HEK293 (cell line): Measurements from ENCODE around the gene NECAB2.

ENCODE experiments used
- HOXA7 ChIP-seq: sonication (generic); formaldehyde crosslinking; IDR thresholded peaks from 2 replicates; pipeline ENCODE4 v1.8.1; 2022; ENCODE audit warnings: missing genetic modification reagents, borderline replicate concordance
- ZFP3 ChIP-seq: fragments of 450-650 bp; formaldehyde crosslinking; IDR thresholded peaks from 2 replicates; pipeline ENCODE4 v1.5.1; 2016; ENCODE audit warnings: low read depth, missing biosample characterization, missing genetic modification characterization
- ZNF112 ChIP-seq: fragments of 450-650 bp; formaldehyde crosslinking; IDR thresholded peaks from 2 replicates; pipeline ENCODE4 v1.5.0; 2017; ENCODE audit warnings: missing biosample characterization, missing genetic modification characterization
- ZNF169 ChIP-seq: fragments of 450-650 bp; formaldehyde crosslinking; IDR thresholded peaks from 2 replicates; pipeline ENCODE4 v1.5.1; 2016; ENCODE audit warnings: missing biosample characterization, missing genetic modification characterization
- ZNF184 ChIP-seq: fragments of 450-650 bp; IDR thresholded peaks from 2 replicates; pipeline ENCODE4 v1.5.1; 2018; ENCODE audit warnings: missing biosample characterization, mild to moderate bottlenecking, missing genetic modification characterization
- TF ChIP-seq, protein P1 (sequence below): fragments of 450-650 bp; formaldehyde crosslinking; IDR thresholded peaks from 2 replicates; pipeline ENCODE4 v1.5.1; 2016; ENCODE audit warnings: missing biosample characterization, missing genetic modification characterization
- TF ChIP-seq, protein P2 (sequence below): fragments of 450-650 bp; formaldehyde crosslinking; IDR thresholded peaks from 2 replicates; pipeline ENCODE4 v1.5.1; 2017; ENCODE audit warnings: missing biosample characterization, missing genetic modification characterization
- TF ChIP-seq, protein P3 (sequence below): fragments of 450-650 bp; formaldehyde crosslinking; IDR thresholded peaks from 2 replicates; pipeline ENCODE4 v1.5.1; 2016; ENCODE audit warnings: missing biosample characterization, missing genetic modification characterization
- TF ChIP-seq, protein P4 (sequence below): fragments of 450-650 bp; formaldehyde crosslinking; IDR thresholded peaks from 2 replicates; pipeline ENCODE4 v1.5.1; 2016; ENCODE audit warnings: missing biosample characterization, missing genetic modification characterization
- TF ChIP-seq, protein P5 (sequence below): fragments of 450-650 bp; formaldehyde crosslinking; IDR thresholded peaks from 2 replicates; pipeline ENCODE4 v1.5.1; 2016; ENCODE audit warnings: missing biosample characterization, missing genetic modification characterization

DNA sequence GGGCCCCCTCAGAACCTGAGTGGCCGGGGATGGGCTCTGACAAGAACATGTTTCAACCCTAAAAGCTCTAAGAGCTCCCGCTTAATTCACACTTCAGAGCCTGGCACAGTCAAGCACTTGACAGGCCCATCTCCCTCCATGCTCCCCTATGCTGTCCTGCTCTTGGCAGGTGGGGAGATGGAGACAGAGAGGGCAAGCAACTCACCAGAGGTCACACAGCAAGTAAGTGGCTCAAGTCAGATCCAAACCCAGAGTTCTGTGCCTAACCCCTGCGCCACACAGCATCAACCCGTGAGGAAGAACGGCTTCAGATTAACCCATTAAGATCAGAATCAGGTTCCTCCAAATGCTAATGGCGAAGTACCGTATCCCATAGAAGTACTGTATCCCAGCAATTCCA lies 36.4 kb downstream of the NECAB2 start:
- no peak for TF ChIP-seq ZNF169 (tag by site-specific recombination)
- TF ChIP-seq, protein P1, sequence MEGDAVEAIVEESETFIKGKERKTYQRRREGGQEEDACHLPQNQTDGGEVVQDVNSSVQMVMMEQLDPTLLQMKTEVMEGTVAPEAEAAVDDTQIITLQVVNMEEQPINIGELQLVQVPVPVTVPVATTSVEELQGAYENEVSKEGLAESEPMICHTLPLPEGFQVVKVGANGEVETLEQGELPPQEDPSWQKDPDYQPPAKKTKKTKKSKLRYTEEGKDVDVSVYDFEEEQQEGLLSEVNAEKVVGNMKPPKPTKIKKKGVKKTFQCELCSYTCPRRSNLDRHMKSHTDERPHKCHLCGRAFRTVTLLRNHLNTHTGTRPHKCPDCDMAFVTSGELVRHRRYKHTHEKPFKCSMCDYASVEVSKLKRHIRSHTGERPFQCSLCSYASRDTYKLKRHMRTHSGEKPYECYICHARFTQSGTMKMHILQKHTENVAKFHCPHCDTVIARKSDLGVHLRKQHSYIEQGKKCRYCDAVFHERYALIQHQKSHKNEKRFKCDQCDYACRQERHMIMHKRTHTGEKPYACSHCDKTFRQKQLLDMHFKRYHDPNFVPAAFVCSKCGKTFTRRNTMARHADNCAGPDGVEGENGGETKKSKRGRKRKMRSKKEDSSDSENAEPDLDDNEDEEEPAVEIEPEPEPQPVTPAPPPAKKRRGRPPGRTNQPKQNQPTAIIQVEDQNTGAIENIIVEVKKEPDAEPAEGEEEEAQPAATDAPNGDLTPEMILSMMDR (tag by site-specific recombination): no peak
- TF ChIP-seq, protein P2, sequence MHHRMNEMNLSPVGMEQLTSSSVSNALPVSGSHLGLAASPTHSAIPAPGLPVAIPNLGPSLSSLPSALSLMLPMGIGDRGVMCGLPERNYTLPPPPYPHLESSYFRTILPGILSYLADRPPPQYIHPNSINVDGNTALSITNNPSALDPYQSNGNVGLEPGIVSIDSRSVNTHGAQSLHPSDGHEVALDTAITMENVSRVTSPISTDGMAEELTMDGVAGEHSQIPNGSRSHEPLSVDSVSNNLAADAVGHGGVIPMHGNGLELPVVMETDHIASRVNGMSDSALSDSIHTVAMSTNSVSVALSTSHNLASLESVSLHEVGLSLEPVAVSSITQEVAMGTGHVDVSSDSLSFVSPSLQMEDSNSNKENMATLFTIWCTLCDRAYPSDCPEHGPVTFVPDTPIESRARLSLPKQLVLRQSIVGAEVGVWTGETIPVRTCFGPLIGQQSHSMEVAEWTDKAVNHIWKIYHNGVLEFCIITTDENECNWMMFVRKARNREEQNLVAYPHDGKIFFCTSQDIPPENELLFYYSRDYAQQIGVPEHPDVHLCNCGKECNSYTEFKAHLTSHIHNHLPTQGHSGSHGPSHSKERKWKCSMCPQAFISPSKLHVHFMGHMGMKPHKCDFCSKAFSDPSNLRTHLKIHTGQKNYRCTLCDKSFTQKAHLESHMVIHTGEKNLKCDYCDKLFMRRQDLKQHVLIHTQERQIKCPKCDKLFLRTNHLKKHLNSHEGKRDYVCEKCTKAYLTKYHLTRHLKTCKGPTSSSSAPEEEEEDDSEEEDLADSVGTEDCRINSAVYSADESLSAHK (tag by site-specific recombination): no peak
- TF ChIP-seq, protein P3, sequence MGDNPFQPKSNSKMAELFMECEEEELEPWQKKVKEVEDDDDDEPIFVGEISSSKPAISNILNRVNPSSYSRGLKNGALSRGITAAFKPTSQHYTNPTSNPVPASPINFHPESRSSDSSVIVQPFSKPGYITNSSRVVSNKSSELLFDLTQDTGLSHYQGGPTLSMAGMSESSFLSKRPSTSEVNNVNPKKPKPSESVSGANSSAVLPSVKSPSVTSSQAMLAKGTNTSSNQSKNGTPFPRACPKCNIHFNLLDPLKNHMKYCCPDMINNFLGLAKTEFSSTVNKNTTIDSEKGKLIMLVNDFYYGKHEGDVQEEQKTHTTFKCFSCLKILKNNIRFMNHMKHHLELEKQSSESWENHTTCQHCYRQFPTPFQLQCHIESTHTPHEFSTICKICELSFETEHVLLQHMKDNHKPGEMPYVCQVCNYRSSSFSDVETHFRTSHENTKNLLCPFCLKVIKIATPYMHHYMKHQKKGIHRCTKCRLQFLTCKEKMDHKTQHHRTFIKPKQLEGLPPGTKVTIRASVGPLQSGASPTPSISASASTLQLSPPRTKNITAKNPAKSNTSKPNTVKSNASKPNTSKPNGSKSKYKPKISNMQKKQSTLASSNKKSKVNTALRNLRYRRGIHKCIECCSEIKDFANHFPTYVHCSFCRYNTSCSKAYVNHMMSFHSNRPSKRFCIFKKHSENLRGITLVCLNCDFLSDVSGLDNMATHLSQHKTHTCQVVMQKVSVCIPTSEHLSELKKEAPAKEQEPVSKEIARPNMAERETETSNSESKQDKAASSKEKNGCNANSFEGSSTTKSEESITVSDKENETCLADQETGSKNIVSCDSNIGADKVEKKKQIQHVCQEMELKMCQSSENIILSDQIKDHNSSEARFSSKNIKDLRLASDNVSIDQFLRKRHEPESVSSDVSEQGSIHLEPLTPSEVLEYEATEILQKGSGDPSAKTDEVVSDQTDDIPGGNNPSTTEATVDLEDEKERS (tag by site-specific recombination): no peak
- no peak for TF ChIP-seq ZNF112 (tag by site-specific recombination)
- TF ChIP-seq, protein P4, sequence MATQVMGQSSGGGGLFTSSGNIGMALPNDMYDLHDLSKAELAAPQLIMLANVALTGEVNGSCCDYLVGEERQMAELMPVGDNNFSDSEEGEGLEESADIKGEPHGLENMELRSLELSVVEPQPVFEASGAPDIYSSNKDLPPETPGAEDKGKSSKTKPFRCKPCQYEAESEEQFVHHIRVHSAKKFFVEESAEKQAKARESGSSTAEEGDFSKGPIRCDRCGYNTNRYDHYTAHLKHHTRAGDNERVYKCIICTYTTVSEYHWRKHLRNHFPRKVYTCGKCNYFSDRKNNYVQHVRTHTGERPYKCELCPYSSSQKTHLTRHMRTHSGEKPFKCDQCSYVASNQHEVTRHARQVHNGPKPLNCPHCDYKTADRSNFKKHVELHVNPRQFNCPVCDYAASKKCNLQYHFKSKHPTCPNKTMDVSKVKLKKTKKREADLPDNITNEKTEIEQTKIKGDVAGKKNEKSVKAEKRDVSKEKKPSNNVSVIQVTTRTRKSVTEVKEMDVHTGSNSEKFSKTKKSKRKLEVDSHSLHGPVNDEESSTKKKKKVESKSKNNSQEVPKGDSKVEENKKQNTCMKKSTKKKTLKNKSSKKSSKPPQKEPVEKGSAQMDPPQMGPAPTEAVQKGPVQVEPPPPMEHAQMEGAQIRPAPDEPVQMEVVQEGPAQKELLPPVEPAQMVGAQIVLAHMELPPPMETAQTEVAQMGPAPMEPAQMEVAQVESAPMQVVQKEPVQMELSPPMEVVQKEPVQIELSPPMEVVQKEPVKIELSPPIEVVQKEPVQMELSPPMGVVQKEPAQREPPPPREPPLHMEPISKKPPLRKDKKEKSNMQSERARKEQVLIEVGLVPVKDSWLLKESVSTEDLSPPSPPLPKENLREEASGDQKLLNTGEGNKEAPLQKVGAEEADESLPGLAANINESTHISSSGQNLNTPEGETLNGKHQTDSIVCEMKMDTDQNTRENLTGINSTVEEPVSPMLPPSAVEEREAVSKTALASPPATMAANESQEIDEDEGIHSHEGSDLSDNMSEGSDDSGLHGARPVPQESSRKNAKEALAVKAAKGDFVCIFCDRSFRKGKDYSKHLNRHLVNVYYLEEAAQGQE: no peak
- TF ChIP-seq, protein P5, sequence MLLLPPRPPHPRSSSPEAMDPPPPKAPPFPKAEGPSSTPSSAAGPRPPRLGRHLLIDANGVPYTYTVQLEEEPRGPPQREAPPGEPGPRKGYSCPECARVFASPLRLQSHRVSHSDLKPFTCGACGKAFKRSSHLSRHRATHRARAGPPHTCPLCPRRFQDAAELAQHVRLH (tag by site-specific recombination): no peak
- TF ChIP-seq HOXA7 (CRISPR knock-in tag): no peak
- no peak for TF ChIP-seq ZFP3
- no peak for TF ChIP-seq ZNF184 (tag by site-specific recombination)
